Measurements from ENCODE around the gene REV1.

The REV1 gene

DNA sequence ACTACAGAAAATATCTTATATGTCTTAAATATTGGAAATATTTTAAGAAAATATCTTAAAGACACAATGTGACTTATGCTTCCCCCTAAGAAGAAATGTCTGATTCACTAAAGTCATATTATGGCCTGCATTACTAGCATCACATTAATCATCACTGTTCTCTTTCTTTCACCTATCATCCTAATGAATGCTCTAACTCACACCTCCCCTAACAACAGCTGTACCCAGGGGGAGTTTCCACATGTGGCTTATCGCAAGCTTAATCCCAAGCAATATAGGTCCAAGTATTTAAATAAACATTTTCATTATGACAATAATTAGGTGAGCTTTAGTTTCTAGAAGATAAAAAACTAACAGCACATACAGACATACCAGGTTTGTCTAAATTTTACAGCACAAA lies 39.6 kb downstream of the REV1 start:
- no peak for DNase-seq (ENCODE audit: low read depth)

DNA sequence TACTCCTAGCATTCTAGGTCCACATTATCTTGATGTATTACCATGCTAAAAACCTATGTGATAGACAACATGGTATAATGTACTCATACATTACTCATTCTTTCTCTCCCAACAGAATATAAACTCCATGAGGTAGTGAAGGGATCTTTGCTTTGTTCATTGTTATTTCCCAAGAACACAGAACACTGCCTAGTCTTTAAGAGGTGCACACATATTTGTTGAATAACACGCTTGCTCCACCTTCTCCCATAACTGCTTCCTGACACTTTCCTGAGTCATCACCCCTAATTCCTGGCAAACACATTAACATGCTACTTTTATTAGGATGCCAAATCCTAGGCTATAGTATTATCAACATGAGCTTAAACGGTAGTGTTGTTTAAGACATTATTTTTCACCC lies 41.3 kb downstream of the REV1 start:
- DNase-seq (ENCODE audit: low read depth), result no peak

DNA sequence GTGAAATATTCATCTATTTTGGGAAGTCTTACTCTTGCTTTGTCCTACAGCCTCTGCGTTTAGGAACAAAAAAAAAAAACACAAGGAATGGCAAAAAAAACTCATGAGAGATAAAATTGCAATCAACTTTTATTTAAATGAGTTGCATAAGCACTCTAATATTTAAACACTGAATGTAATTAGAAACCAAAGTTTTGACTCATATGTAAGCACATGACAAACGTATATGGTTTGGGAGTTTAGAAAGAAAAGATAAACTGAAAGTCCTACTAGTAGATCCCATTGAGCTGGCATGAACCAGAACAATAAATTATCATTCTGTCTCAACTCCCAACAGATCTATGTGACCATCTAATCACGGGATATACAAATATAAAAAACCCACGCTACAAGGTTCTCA lies 44.8 kb downstream of the REV1 start:
- no peak for DNase-seq (ENCODE audit: low read depth)

DNA sequence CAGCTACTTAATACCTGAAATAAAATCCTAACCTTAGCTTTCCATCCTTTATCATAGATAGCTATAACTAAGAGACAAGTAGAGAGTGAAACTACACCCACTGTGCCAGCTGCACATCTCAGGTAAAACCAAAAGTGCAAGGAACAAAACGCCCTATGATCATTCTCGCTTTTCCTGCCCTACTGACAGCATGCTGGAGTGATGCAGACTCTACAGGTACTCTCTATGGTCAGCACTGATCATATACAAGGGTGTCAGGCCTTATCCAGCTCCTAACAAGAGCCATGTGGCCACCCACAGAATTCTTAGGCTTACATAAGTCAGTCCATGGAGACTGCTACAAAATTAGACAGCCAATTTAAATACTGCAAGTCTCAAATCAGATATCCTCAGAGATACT lies 45.6 kb downstream of the REV1 start:
- no peak for DNase-seq (ENCODE audit: low read depth)

DNA sequence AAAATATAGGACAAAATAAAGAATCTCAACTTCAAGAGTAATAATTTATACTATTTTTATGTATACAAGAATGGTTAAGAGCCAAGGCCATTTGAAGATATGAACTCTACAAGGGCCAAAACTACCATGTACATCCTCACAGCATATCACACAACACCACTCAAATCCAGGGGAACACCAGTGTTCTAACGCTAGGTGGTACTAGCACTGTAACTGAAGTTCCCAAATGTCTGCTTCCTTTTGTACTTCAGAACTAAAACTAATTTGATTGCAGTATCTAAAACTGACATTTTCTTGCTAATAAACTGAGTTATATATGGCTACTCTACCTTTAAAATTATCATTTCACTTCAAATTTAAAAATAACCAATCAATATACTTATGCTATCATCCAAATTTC lies 47.0 kb downstream of the REV1 start:
- DNase-seq (ENCODE audit: low read depth), result no peak

DNA sequence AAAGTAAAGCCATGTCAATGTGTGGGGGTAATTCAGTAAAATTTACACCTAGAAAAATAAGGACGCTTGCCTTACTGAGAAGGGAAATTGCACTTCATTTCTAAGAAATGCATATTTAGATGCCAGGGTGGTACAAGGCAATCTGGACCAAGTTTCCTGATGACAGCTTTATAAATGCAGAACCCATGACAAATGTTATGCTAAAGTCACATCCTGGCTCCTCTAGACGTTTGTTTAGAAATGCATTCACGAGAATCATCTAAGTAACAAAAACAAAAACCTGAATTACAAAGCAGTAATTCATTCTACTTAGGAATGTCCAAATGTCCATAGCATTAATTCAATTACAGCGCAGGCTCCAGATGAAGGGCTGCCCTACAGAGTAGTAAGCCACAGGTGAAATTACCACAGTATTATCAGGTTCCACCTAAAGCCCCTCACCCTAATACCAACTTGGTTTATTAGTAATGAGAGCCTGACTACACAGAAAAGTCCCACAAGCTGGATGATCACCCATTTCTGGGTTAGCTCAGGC lies 49.8 kb downstream of the REV1 start:
- DNase-seq (ENCODE audit: low read depth), result no peak

DNA sequence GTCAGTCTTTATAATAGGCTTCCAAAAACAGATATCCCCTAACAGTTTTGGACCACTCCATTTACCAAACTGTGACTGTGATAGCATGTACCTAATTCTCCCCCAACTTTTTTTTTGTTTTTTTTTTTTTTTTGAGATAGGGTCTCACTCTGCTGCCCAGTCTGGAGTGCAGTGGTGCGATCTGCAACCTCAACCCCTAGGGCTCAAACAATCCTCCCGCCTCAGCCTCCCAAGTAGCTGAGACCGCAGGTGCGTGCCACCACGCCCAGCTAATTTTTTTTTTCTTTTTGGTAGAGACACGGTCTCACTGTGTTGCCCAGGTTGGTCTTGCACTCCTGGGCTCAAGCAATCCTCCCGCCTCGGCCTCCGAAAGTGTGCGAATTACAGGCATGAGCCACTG lies 52.9 kb downstream of the REV1 start:
- DNase-seq (ENCODE audit: low read depth), result no peak

DNA sequence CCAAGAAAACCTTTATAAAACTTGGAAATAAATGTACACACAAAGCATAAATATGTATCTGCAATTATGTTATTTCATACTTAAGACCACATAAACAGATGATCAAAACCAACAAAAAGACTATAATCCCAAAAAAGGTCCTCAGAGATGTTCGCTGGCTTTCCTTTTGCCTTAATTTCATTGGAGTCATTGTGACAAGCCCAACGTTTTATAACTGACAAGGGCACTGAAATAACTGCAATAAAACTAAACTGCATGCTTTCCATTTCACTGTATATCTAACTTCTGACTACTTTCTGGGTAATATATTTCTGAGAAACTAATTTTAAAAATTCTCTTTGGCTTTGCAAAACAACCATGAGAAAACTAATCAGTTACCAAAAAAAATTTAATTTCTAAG lies 56.5 kb downstream of the REV1 start:
- DNase-seq (ENCODE audit: low read depth), result no peak

DNA sequence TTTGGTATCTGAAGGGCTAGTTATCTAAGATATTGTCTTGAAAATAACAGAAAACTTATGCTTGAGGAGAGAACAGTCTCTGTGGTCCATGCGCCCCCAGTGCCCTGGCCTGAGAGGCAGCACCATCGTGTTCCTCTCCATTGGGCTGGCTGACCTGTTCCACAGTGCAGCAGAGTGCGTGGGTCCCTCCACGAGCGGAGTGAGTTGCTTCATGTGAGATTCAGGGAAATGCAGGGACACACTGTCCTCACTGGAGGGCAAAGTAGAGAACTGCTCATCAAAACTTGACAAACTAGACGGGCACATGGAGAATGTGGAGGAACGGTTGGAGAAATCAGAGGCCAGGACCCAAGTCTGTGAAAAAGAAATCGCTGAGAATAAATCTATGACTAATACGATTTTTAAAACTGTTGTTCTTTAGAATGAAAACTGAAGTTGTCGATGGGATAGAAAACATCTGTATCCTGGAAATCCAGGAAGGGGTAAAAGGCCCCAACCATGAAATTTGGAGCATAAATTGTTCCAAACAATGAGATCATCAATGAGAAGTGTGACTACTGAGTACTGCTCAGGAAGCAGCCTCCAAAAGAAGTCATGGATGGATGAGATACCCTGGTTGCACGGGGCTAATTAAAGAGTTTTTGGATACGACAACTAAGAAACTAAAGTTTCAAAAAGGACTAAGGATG lies 58.1 kb downstream of the REV1 start:
- no peak for DNase-seq (ENCODE audit: low read depth)

DNA sequence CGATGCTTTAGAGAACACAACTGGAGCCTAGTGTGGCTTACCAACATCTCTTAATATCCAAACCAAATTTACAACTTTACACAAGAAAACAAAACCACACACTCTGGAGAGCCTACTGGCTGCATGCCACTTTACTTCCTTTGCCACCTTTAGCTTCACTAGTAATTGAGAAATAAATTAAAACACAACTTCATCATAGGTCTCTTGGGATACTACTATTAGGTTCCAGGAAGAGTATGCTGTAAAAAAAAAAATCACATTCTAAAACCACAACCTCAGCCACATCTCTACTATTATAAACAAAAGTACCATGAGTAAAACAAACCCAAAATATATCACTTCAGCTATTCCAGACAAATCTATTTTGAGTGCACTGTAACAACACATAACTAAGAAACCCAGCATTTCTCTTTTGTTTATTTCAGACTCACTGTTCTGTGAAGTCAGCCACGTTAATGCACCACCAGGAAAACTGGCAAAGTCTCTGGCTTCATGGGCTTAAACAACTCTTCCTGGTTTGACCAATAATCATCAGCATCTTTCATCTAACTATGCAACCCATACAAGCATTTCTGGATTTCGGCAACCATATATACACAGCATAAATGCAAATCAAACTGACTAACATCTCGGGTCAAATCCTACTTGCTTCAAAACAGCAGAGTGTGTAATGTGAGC lies 59.1 kb downstream of the REV1 start:
- DNase-seq (ENCODE audit: low read depth), result no peak

DNA sequence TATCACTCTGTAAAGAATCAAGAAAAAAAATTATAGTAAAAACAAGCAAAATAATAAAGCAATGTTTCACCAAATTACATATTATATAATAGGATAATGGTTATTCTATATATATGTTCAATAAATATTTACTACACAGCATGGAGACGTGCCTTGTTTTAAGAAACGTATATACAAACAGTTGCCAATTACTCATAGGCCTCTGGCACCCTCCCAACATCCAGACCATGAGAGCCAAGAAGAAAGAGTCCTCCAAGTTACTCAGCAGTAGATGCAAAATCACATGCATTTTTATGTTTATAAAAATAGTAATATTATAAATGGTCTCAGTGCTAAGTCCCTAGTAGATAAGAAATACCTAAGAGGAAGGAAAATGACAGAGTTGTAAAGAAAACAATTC lies 64.8 kb downstream of the REV1 start:
- no peak for DNase-seq (ENCODE audit: low read depth)

DNA sequence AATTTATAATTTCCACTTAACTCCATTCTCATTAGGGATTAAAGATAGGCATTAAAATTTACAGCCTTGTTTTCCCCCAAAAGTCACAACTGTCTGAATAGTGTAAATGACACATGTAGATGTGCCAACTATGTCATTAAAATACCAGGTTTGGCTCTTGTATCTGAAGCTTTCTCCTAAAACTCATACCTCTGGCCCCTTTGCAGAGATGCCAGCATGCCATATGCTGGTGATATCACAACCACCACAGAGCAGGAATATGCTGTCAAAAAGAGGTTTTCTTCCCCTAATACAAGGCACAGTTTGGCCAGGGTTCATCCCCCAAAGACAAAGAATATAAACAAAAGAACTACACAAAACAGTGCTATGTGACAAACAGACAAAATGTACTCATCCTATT lies 65.4 kb downstream of the REV1 start:
- DNase-seq (ENCODE audit: low read depth), result no peak

DNA sequence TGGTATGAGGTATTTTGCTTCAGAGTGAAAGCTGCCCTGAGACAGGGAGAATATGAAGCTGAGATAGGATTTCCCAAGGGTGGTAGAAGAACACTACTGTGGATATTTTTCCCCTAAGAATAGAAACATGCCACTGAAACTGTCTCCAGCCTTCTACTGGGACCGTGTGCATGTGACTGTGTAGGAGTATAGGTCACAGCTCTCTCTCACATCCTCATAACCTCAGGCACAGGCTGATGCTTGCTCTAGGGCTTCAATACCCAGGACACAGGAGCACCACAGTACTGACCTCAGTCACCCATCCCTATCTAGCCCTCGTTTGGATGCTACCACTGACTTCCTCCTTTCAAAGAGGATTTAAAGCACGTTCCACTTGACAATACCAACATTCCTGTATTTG lies 67.2 kb downstream of the REV1 start:
- DNase-seq (ENCODE audit: low read depth), result no peak

DNA sequence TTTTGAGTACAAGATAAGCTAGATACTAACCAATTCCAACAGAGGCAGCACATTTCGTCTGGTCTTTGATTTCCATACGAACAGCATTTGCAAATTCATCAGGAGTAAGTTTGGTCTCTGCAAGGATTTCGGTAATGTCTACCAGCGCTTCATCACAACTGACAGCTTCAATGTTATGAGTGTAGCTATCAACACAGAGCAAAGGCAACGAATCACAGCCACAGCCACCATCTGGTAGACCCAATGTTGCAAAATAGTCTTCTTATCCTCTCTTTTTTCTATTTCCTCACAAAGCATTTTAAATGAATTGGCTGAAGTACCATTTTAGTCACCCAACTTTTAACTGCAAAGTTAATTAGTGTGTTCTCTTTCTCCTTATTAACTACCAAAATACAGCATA lies 68.3 kb downstream of the REV1 start:
- DNase-seq (ENCODE audit: low read depth), result no peak

DNA sequence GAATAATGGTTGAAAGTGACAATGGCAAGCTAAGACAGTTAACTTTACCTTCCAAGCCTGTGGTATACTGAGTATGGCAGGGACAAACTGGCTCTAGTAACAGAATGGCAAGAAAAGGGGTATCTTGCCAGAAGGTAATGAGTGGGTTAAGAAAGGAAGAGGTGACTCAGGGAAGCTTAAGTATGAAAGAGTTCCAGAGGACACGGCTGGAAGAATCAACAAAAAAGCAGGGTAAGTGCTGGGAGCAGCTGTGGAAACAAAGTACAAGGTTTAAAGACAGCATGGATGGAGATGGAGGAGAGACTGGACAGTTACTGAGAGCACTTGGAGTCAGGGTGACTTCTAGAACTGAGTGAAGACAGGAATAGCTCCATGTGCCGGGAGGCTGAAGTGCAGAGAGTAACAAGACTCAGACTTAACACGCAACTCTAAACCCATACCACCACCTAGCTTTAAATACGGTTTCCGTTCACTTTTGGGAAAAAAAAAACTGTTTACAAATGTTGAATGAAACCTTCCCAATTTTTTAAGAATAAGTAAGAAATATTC lies 69.0 kb downstream of the REV1 start:
- DNase-seq (ENCODE audit: low read depth), result no peak

DNA sequence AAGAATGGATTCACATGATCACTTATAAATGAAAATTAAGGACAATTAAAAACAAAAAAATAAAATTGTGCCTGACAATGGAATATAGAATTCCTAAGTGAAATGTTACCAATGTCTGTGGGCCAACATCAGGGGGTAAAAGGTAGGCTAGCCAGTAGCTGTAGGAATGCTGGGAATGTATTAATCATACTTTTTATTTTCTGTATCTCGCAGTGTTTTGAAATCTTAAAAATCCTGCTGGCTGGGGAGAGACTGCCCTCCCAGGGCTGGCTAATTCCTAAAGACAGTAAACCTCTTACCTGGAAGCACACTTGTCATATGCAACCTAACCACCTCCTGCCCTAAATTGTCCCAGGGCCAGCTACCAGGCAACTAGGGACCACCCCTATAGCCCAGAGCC lies 69.8 kb downstream of the REV1 start:
- DNase-seq (ENCODE audit: low read depth), result no peak

DNA sequence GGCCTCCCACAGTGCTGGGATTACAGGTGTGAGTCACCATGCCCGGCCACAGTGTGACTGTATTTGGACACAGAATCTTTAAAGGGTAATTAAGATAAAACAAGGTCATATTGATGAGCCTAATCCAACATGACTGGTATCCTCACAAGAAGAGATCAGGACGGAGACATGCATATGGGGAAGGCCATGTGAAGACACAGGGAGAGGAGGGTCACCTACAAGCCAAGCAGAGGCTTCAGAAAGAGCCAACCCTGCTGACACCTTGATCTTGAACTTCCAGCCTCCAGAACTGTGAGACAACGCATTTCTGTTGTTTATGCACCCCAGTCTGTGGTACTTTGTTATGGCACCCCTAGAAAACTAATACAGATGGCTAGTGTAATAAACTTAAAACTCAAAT lies 72.4 kb downstream of the REV1 start:
- DNase-seq (ENCODE audit: low read depth), result no peak

DNA sequence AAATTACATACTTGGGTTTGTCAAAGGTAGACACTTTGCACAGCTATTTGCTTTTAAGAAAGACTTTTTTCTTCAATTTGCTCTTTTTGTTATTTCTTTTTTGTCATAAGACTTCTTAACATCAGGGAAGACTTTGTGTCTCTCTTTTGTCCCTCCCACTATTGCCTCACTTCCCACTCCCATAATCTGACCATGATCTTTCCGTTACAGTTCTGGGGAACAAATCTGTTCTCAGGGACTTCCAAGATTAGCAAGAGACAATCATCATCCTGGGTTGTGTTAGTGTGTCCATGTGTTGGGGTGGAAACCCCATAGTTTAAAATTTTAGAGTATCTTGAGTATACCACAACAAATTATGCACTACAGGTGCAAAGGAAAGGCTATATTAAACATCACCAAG lies 75.3 kb downstream of the REV1 start:
- DNase-seq (ENCODE audit: low read depth), result no peak

DNA sequence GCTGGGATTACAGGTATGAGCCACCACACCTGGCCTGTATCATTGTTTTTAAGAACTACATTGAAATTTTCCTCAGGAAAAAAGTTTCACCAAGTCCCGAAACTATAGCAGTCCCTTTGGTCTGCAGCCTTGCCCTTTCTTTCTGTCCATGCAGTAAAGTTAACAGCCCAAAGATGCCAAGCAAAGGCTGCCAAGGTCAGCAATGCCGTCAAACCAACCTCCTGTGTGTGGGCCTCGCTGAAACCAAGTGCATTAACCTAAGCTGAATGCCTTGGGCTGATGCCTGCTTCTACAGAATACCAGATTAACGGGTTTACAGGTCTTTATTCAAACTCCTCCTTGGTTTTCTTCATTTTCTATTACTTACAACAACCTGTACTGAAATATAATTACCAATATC lies 79.5 kb downstream of the REV1 start:
- no peak for DNase-seq (ENCODE audit: low read depth)

DNA sequence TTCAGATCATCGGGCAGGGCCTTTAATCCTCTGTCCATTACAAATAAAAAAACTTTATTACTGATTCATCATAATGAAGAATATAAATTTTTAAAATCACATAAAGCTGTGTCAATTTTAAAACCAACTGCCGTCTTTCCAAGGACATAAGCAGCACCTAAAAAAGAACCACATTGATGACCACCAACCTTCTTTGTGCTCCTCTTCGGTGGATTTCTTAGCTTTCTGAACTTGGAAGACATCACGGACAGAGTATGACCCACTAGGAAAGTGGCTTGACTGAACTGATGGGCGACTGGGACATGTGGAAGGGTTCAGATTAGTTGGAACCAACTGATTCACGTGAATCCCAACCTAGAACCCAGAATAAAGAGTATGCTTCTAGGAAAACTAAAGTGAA lies 83.7 kb downstream of the REV1 start:
- no peak for DNase-seq (ENCODE audit: low read depth)

DNA sequence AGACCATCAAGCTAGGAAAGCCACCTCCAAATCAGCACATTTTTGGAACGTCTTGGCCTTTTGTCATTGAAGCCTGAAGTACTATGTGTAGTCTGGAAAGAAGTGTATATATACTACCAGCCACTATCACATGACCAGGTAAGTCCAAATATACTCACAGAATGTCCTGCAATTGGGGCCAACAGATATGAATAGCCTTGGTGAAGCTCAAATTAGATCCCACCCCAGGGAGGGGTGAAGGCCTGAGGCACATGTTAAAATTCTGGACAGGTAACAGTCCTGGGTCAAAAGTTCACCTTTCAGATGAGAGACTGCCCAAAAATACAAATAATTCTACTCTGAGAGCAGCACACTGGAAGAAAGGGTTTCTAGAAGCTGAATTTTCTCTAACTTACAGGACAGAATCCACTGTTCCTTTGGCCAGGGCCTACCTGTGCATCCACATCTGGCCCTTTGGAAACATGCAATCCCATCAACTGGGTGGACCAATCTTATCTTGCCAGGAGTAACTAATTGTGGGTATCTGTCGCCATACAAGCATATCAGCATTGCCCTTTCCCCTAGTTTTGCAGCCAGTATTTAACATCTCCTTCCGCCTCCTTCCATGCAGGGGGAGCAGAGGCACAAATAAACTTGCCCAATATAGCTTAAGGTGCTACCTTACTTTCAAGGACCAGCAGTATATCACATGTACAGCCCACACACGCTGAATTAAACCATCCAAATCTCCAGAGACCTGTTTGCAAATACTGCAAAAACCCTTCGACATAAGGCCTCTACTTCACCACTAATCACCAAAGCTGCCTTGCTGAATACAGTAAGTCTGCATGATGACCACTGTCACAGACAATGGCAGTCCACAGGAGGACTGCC lies 84.8 kb downstream of the REV1 start:
- DNase-seq (ENCODE audit: low read depth), result no peak

DNA sequence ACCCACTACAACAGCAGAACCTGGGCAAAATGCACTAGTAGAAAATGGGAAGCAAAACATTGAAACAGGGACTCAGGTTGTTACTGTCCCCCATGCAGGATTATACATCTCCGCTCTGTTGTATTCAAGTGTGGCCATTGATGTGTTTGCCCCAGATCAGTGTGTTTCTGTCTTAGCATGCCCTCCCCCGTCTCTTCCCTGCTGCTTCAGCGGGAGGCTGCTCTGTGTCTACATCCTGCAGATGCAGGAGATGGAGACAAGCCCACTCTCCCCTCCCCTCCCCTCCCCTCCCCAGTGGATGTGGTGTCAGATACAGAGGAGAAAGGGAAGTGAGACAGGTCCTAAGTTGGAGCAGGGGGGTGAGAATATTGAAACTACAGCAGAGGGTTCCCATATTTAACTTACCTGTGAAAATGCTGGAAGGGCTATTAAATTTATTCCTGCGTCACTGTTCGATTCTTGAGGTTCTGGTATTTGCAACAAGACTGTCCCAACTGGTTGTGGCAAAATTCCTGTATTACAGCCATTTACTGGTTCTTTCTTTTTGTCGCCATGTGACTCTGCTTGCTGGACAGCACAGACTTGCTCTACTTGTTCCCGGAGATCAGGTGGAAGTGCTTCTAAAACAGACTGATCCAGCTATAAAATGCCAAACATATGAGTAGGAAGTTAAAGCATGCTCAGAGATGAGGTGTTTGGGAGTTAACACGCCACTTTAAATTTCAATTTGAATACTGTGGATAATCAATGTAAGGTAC lies 85.6 kb downstream of the REV1 start:
- DNase-seq (ENCODE audit: low read depth), result no peak

Data from T follicular helper cell (primary cell).